HG02885 (cell line): ENCODE results near the gene SLC40A1.
"Not testable (repeated sequence)": the region's sequence is repeated elsewhere in the genome, so short reads cannot be mapped to it uniquely, and the experiment has no call there.

ENCODE experiments used
- ATAC-seq: cut with Tn5 transposase; IDR thresholded peaks from one replicate; pipeline ENCODE4 v1.9.1; 2021; ENCODE audit warnings: mild to moderate bottlenecking; ENCODE audit not compliant: unreplicated experiment, poor library complexity

The SLC40A1 gene

GRCh38 chr2:189580658-189581353 lies at the start of gene SLC40A1:
Gene SLC40A1 (minus strand): TSS chr2:189580786. CDS start chr2:189580460, 326 bp downstream.
- peak; percentile 77 for ATAC-seq

- no peak for ATAC-seq
Measured at GRCh38 chr2:189629531-189630453, 49.2 kb upstream of the SLC40A1 start.

DNA sequence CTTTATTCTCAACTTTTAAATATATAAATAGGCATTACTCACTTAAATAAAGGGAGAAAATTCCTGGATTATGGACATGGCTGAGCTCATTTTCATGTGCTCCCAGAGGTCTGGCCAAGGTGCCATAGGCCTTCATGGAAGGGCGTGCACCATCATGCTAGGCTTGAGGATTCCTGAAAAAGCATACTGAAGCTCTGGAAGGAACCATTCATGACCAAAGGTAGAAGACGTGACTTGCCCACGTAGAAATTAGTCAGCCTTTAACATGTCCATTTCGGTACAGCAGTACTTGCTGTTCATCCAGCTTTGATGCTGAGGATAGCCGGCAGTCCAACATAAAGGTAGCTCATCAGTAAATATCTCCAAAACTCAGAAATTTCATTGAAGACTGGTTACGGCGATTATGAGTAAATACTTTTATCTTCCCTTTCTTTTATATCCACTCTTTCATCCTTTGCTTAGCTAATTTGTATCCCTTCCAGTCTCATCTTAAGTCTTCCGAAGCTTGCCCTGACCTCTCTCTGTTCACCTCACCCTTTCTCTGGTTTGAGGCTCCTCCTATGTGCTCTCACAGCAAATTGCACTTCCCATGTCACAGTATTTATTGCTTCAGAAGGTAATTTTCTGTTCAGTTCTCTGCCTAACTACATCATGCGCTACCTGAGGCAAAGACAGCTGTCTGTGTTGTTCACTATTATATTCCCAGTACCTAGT lies 48.4 kb upstream of the SLC40A1 start:
- ATAC-seq, result no peak

GRCh38 chr2:189627789-189628188 lies 47.2 kb upstream of the SLC40A1 start:
- no peak for ATAC-seq

DNA sequence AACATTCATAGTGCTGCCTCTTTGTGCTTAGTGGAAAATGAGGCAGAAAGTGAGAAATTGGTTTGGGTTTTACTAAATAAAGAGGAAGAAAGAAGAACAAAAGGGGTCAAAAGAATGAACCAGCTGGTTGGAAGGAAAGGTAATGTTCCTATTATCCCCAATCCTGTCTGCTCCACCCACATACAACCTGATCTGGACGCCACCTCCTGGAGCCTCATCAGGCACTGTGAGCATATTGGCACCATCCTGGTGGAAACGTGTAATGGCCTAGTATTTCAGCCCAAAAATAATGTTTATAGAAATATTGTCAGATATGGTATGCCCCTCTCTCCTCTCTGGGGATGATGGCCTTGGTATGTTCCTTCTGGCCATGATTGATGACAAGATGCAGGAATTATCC lies 45.0 kb upstream of the SLC40A1 start:
- no peak for ATAC-seq

GRCh38 chr2:189624648-189625355 lies 44.2 kb upstream of the SLC40A1 start:
- ATAC-seq, result no peak

DNA sequence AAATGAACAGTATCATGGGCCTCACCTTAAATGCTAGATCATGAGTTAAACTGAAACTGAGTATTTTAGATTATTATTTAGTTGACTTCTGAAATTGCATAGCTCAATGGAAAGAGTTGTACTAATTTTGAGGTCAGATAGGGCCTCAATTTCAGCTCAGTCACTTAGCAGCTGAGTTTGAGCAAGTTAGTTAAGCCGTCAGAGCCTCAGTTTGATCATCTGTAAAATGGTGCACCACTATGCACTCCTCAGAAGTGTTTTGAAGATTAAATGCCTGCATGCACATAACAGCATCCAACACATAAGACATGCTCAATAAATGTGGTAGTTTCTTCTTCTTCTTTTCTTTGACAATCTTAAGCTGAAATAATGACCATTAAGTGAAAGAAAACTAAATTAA lies 42.5 kb upstream of the SLC40A1 start:
- ATAC-seq, result peak; percentile 44

DNA sequence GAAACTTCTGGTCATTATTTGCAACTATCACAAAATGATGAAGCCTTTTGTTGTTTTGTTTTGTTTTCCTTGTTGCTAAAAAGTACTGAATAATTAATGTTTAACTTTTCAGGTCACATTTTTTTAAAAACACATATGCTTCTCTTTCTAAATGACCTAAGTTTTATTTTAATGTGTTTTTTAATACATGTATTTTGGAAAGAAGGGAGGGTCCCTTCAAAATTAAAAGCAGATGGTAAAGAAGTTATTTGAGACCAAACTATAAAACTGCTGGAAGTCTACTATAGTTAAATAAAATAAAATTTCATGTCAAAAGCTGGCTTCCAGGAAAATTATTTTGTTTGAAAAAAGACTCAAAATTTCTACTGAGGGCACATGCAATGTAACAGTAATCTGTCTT lies 41.2 kb upstream of the SLC40A1 start:
- ATAC-seq, result no peak

- no peak for ATAC-seq
Measured at GRCh38 chr2:189618197-189618596, 37.6 kb upstream of the SLC40A1 start.

GRCh38 chr2:189614585-189614984 lies 34.0 kb upstream of the SLC40A1 start:
- no peak for ATAC-seq

DNA sequence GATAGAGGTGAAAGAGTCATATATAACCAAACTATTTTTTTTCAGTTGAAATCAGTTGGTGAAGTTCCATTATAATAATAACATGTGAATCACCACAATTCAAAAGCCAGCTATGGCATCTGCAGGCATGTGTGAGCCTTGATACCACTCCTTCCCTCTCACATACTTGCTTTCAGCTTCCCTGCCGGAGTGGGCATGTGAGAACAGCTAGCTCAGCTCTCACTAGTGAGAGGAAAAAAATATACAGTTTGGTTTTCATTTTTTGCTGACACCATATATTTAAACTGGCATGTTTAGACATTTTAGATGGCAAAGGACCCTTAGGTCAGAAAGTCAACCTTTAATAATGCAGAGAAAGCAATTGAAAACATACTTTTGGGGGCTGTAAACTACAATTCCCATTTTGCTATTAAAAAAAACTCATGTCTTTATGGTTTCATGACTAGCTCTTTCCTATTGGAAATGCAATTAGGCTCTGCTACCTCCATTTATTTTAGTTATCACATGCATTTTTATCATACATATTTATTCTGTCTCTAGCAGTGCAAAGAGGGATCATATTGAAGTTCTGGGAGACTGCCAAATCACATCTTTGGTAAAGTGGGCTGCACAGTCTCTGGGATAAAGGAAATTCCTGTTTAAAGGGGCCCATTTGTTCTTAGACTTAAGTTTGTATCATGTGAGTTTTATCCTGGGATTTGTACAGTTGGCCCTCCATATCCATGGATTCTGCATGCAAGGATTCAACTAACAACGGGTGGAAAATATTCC lies 33.2 kb upstream of the SLC40A1 start:
- no peak for ATAC-seq

DNA sequence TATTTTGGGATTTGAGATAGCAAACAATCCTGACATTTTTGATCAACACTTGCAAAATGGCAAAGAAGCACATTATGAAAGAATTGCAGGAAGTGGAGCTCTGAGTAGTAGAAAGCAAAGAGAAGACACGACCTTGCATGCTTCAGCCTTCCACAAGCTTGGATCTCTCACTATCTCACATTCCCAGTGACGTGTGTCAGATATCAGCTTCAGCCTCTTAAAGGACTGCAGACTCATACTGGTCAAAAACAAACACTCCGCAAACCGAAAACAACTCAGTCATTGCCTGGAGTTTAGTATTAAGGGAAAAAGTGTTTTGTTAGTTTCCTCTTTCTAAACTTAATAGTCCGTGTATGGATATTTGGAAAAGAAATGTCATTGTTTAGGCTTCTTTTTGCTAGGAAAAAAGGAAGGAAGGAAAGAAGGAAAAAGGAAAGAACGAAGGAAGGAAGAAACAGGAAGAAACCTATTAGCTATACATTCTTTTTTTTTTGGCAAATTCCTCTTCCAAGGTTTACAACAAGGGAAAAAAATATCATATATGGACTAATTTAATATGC lies 32.6 kb upstream of the SLC40A1 start:
- ATAC-seq, result no peak

- ATAC-seq, result no peak
Measured at GRCh38 chr2:189610700-189611099, 30.1 kb upstream of the SLC40A1 start.

DNA sequence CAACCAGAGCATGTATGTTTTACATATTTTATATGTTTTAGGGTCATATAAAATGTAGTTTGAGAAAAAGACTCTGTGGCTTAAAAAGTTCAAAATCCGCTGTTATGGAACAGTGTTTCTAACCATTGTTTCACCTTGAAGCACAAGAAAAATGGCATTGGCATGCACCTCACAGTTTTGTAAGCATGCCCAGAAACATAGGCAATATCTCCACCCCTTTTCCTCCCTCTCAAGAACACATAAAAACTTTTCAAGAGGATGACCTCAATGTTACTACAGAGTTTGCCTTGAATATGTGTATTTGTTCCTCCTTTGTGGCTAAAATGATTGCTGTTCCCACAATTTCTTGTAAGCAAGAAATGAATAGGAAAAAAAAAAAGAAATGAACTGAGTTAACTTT lies 29.3 kb upstream of the SLC40A1 start:
- no peak for ATAC-seq

GRCh38 chr2:189609423-189609816 lies 28.8 kb upstream of the SLC40A1 start:
- no peak for ATAC-seq

DNA sequence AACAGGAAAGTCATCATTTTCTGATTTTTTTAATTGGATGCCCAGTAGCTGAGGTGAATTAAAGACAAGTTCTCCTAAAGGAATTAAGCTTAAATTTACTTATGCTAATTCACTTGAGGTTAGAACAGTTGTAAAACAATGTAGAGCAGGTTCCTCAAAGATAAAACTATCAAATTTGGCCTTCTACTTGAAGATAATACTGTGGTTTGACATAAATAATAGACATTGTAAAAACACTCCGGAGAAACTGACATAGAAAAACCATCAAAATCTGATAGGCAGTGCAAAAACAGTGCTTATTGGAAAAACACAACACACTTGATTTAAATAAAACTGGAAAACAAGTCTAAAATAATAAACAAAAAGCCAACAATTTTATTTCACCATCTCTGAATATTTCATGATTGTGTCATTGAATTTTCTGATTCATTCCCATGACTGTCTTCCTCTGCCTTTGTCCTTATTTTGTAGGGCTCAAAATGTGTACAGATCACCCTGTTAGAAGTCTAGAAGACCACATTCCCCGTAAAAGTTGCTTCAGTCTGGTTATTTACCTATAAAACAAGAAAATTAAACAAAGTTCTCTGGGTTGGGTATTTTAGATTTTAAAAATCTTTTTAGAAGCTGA lies 28.3 kb upstream of the SLC40A1 start:
- no peak for ATAC-seq

- ATAC-seq, result no peak
Measured at GRCh38 chr2:189608170-189608569, 27.6 kb upstream of the SLC40A1 start.

- no peak for ATAC-seq
Measured at GRCh38 chr2:189602233-189602632, 21.6 kb upstream of the SLC40A1 start.

GRCh38 chr2:189601652-189602051 lies 21.1 kb upstream of the SLC40A1 start:
- ATAC-seq, result not testable (repeated sequence)
